MM.1S (cell line): ENCODE results near the gene THRB.

Source experiments
- CTCF ChIP-seq: fragments of 300-600 bp; sonication (generic); IDR thresholded peaks from 2 replicates; pipeline ENCODE4 v1.5.1; 2016; ENCODE audit warnings: antibody characterized with exemption, low read length, mixed read lengths
- EZH2 ChIP-seq: fragments of 300-600 bp; sonication (generic); optimal IDR thresholded peaks from 2 replicates; pipeline ENCODE3; 2017; ENCODE audit warnings: low read depth, mild to moderate bottlenecking, antibody characterized with exemption, low read length, mixed read lengths

GRCh38 chr3:24294150-24294549 is 200.5 kb downstream of the THRB start:
- TF ChIP-seq CTCF (no peak), EZH2 (no peak)
